ENCODE measurements around the gene LRRN2.

Gene LRRN2

GRCh38 chr1:204663644-204664383, 21.7 kb downstream of the LRRN2 start:
- H3K4me3 ChIP-seq (ENCODE audit: low read depth, low read length): no peak overlapping the region
- TF ChIP-seq CTCF (IDR thresholded peaks at IDR 0.05; ENCODE audit: low read depth, low read length, missing control alignments): no peak
- DNase-seq (ENCODE audit: low read depth): no peak

GRCh38 chr1:204662530-204662929, 23.0 kb downstream of the LRRN2 start:
- no peak for TF ChIP-seq CTCF (IDR thresholded peaks at IDR 0.05; ENCODE audit: low read depth, low read length, missing control alignments)
- DNase-seq (ENCODE audit: low read depth): no peak
- no peak overlapping the region for H3K4me3 ChIP-seq (ENCODE audit: low read depth, low read length)

- no peak for TF ChIP-seq CTCF (IDR thresholded peaks at IDR 0.05; ENCODE audit: low read depth, low read length, missing control alignments)
- no peak overlapping the region for H3K4me3 ChIP-seq (ENCODE audit: low read depth, low read length)
- DNase-seq (ENCODE audit: low read depth): no peak
These were observed 25.0 kb downstream of the LRRN2 start for GRCh38 chr1:204660509-204660908.

- DNase-seq (ENCODE audit: low read depth): no peak
- no peak overlapping the region for H3K4me3 ChIP-seq (ENCODE audit: low read depth, low read length)
- no peak for TF ChIP-seq CTCF (IDR thresholded peaks at IDR 0.05; ENCODE audit: low read depth, low read length, missing control alignments)
These were observed 26.5 kb downstream of the LRRN2 start for GRCh38 chr1:204659056-204659455.

GRCh38 chr1:204658295-204658694, 27.2 kb downstream of the LRRN2 start:
- H3K4me3 ChIP-seq (ENCODE audit: low read depth, low read length): no peak overlapping the region
- no peak for DNase-seq (ENCODE audit: low read depth)
- TF ChIP-seq CTCF (IDR thresholded peaks at IDR 0.05; ENCODE audit: low read depth, low read length, missing control alignments): no peak

GRCh38 chr1:204653590-204654340, 31.8 kb downstream of the LRRN2 start:
- DNase-seq (ENCODE audit: low read depth): no peak
- H3K4me3 ChIP-seq (ENCODE audit: low read depth, low read length): no peak overlapping the region
- TF ChIP-seq CTCF (IDR thresholded peaks at IDR 0.05; ENCODE audit: low read depth, low read length, missing control alignments): no peak
